SK-N-SH treated with all-trans-retinoic acid at 6 μM for 48 hours (cell line): ENCODE measurements around the gene PPP6R1.

ENCODE experiments used
- CREB5 ChIP-seq: fragments of 250-450 bp; sonication (Bioruptor Pico); IDR thresholded peaks from 2 replicates; pipeline ENCODE4 v1.5.1; 2020; ENCODE audit warnings: low read depth, mild to moderate bottlenecking, moderate library complexity
- GLIS3 ChIP-seq: fragments of 250-450 bp; sonication (Bioruptor Pico); IDR thresholded peaks from 2 replicates; pipeline ENCODE4 v1.5.0; 2020; ENCODE audit warnings: mild to moderate bottlenecking, moderate library complexity
- OSR1 ChIP-seq: fragments of 250-450 bp; sonication (Bioruptor Pico); IDR thresholded peaks from 2 replicates; pipeline ENCODE4 v1.8.0; 2022; ENCODE audit warnings: moderate library complexity, mild to moderate bottlenecking, inconsistent platforms
- POU6F1 ChIP-seq: fragments of 250-450 bp; sonication (Bioruptor Pico); IDR thresholded peaks from 2 replicates; pipeline ENCODE4 v1.8.0; 2021; ENCODE audit warnings: low read depth, mild to moderate bottlenecking, moderate library complexity, borderline replicate concordance
- RARB ChIP-seq: fragments of 250-450 bp; sonication (Bioruptor Pico); IDR thresholded peaks from 2 replicates; pipeline ENCODE4 v1.8.0; 2021; ENCODE audit warnings: mild to moderate bottlenecking, moderate library complexity
- TSHZ2 ChIP-seq: fragments of 250-450 bp; sonication (Bioruptor Pico); IDR thresholded peaks from 2 replicates; pipeline ENCODE4 v1.5.0; 2020; ENCODE audit warnings: mild to moderate bottlenecking, moderate library complexity
- ZC3H10 ChIP-seq: fragments of 250-450 bp; sonication (Bioruptor Pico); IDR thresholded peaks from 2 replicates; pipeline ENCODE4 v1.5.1; 2021; ENCODE audit warnings: mild to moderate bottlenecking, moderate library complexity
- ZFP30 ChIP-seq: fragments of 450-650 bp; formaldehyde crosslinking; IDR thresholded peaks from 2 replicates; pipeline ENCODE4 v1.5.0; 2022; ENCODE audit warnings: mild to moderate bottlenecking, moderate library complexity
- ZNF8 ChIP-seq: fragments of 450-650 bp; formaldehyde crosslinking; IDR thresholded peaks from 2 replicates; pipeline ENCODE4 v1.5.0; 2020; ENCODE audit warnings: mild to moderate bottlenecking, moderate library complexity

GRCh38 chr19:55250262-55251036, 8.4 kb downstream of the PPP6R1 start:
- TF ChIP-seq CREB5 (CRISPR knock-in tag) (no peak), RARB (CRISPR knock-in tag) (no peak), ZC3H10 (CRISPR knock-in tag) (no peak), POU6F1 (CRISPR knock-in tag) (no peak), GLIS3 (CRISPR knock-in tag) (no peak), ZNF8 (no peak), OSR1 (CRISPR knock-in tag) (no peak), ZFP30 (CRISPR knock-in tag) (no peak), TSHZ2 (no peak)
